ENCODE measurements around the gene GALNT5. TPM values are rescaled to one million over a fixed set of nuclear protein-coding genes. Genes with fewer than 3 reads are reported as not detected.

Gene GALNT5
- 1 to 10 TPM in 1 of 2 donors, under 1 TPM in 1; under 0.01 to 5.3 TPM for total RNA-seq
- polyA plus RNA-seq: under 1 TPM in 1 of 2 donors, not detected in 1; 0.01 TPM

GRCh38 chr2:157257312-157258252 lies at the start of gene GALNT5:
Gene GALNT5 (plus strand): TSS chr2:157257705. CDS start chr2:157258083, 378 bp downstream.
- WGBS: 17% methylated on average over 15 of the region's 15 CpGs
- Histone ChIP-seq H3K36me3 (ENCODE audit: control insufficient read depth in 4 of 4, insufficient read depth in 3 of 4, low read depth in 1 of 4, low read length in 3 of 4) (no peaks in the 10 kb centered on the region), H3K27ac (ENCODE audit: low read depth in 1 of 2, low read length in 2 of 2) (no peak within 1 kb of the TSS), H3K4me1 (ENCODE audit: control insufficient read depth in 4 of 4, insufficient read depth in 4 of 4, low read length in 3 of 4) (peaks cover 0 to 5% (median 0%) of the 10 kb centered on the region in 4 donors), H3K4me3 (ENCODE audit: low read depth in 1 of 3, low read length in 3 of 3) (no peak within 1 kb of the TSS), H3K9ac (ENCODE audit: low read depth in 1 of 2, low read length in 2 of 2) (no peak within 1 kb of the TSS), H3K9me3 (ENCODE audit: control insufficient read depth in 4 of 4, low read length in 3 of 4) (no peaks in the 10 kb centered on the region), H3K27me3 (ENCODE audit: control insufficient read depth in 4 of 4, insufficient read depth in 4 of 4, low read length in 3 of 4) (peaks cover 0 to 1% (median 0%) of the 10 kb centered on the region in 4 donors)
- TF ChIP-seq EGR1 (IDR thresholded peaks at IDR 0.05; ENCODE audit: low read depth in 2 of 2) (no peak), NR2F2 (IDR thresholded peaks at IDR 0.05) (no peak), YY1 (IDR thresholded peaks at IDR 0.05) (no peak), HNF4G (IDR thresholded peaks at IDR 0.05) (no peak), JUND (IDR thresholded peaks at IDR 0.05) (no peak), SP1 (IDR thresholded peaks at IDR 0.05) (no peak), FOXA1 (IDR thresholded peaks at IDR 0.05) (no peak), ZBTB33 (IDR thresholded peaks at IDR 0.05) (no peak), HNF4A (conservative IDR thresholded peaks at IDR 0.05) (no peak), GABPA (IDR thresholded peaks at IDR 0.05 in 1 of 2, conservative IDR thresholded peaks at IDR 0.05 in 1 of 2) (no peak), RXRA (IDR thresholded peaks at IDR 0.05) (no peak), FOXA2 (IDR thresholded peaks at IDR 0.05) (no peak), RAD21 (IDR thresholded peaks at IDR 0.05) (no peak), TAF1 (conservative IDR thresholded peaks at IDR 0.05) (no peak)
- TF ChIP-seq, protein P1, sequence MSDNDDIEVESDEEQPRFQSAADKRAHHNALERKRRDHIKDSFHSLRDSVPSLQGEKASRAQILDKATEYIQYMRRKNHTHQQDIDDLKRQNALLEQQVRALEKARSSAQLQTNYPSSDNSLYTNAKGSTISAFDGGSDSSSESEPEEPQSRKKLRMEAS (IDR thresholded peaks at IDR 0.05): no peak
- TF ChIP-seq, protein P2, sequence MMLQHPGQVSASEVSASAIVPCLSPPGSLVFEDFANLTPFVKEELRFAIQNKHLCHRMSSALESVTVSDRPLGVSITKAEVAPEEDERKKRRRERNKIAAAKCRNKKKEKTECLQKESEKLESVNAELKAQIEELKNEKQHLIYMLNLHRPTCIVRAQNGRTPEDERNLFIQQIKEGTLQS (IDR thresholded peaks at IDR 0.05): no peak
- TF ChIP-seq, protein P3, sequence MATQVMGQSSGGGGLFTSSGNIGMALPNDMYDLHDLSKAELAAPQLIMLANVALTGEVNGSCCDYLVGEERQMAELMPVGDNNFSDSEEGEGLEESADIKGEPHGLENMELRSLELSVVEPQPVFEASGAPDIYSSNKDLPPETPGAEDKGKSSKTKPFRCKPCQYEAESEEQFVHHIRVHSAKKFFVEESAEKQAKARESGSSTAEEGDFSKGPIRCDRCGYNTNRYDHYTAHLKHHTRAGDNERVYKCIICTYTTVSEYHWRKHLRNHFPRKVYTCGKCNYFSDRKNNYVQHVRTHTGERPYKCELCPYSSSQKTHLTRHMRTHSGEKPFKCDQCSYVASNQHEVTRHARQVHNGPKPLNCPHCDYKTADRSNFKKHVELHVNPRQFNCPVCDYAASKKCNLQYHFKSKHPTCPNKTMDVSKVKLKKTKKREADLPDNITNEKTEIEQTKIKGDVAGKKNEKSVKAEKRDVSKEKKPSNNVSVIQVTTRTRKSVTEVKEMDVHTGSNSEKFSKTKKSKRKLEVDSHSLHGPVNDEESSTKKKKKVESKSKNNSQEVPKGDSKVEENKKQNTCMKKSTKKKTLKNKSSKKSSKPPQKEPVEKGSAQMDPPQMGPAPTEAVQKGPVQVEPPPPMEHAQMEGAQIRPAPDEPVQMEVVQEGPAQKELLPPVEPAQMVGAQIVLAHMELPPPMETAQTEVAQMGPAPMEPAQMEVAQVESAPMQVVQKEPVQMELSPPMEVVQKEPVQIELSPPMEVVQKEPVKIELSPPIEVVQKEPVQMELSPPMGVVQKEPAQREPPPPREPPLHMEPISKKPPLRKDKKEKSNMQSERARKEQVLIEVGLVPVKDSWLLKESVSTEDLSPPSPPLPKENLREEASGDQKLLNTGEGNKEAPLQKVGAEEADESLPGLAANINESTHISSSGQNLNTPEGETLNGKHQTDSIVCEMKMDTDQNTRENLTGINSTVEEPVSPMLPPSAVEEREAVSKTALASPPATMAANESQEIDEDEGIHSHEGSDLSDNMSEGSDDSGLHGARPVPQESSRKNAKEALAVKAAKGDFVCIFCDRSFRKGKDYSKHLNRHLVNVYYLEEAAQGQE (IDR thresholded peaks at IDR 0.05): no peak
- TF ChIP-seq, protein P4, sequence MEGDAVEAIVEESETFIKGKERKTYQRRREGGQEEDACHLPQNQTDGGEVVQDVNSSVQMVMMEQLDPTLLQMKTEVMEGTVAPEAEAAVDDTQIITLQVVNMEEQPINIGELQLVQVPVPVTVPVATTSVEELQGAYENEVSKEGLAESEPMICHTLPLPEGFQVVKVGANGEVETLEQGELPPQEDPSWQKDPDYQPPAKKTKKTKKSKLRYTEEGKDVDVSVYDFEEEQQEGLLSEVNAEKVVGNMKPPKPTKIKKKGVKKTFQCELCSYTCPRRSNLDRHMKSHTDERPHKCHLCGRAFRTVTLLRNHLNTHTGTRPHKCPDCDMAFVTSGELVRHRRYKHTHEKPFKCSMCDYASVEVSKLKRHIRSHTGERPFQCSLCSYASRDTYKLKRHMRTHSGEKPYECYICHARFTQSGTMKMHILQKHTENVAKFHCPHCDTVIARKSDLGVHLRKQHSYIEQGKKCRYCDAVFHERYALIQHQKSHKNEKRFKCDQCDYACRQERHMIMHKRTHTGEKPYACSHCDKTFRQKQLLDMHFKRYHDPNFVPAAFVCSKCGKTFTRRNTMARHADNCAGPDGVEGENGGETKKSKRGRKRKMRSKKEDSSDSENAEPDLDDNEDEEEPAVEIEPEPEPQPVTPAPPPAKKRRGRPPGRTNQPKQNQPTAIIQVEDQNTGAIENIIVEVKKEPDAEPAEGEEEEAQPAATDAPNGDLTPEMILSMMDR (IDR thresholded peaks at IDR 0.05; ENCODE audit: low read depth, low read length, missing input control): no peak
- DNase-seq (ENCODE audit: low spot score): peak; percentile 53
